ENCODE data around the gene DAAM2.

DNA sequence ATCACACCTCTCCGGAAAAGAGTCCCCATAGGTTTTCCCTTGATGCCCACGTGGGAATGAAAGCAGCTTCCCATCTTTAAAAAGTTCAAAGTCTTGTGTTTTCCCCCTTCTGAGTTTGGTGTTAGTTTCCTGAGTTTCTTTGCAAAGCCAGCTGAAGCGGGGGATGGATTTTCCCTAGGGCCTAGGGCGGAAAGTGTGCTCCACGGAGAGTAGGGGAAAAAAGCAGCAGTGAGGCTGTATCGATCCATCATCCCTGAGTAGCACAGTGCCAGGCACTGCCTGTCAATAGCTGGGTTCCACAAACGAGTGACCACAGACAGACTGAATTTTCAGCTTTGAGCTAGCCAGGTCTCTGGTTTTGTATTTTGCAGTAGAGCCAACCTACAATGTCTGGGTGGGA lies 1.3 kb downstream of the DAAM2 start:
- TF ChIP-seq, protein P1, sequence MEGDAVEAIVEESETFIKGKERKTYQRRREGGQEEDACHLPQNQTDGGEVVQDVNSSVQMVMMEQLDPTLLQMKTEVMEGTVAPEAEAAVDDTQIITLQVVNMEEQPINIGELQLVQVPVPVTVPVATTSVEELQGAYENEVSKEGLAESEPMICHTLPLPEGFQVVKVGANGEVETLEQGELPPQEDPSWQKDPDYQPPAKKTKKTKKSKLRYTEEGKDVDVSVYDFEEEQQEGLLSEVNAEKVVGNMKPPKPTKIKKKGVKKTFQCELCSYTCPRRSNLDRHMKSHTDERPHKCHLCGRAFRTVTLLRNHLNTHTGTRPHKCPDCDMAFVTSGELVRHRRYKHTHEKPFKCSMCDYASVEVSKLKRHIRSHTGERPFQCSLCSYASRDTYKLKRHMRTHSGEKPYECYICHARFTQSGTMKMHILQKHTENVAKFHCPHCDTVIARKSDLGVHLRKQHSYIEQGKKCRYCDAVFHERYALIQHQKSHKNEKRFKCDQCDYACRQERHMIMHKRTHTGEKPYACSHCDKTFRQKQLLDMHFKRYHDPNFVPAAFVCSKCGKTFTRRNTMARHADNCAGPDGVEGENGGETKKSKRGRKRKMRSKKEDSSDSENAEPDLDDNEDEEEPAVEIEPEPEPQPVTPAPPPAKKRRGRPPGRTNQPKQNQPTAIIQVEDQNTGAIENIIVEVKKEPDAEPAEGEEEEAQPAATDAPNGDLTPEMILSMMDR (IDR thresholded peaks at IDR 0.05; ENCODE audit: low read depth, low read length, missing input control): no peak
- TF ChIP-seq, protein P2, sequence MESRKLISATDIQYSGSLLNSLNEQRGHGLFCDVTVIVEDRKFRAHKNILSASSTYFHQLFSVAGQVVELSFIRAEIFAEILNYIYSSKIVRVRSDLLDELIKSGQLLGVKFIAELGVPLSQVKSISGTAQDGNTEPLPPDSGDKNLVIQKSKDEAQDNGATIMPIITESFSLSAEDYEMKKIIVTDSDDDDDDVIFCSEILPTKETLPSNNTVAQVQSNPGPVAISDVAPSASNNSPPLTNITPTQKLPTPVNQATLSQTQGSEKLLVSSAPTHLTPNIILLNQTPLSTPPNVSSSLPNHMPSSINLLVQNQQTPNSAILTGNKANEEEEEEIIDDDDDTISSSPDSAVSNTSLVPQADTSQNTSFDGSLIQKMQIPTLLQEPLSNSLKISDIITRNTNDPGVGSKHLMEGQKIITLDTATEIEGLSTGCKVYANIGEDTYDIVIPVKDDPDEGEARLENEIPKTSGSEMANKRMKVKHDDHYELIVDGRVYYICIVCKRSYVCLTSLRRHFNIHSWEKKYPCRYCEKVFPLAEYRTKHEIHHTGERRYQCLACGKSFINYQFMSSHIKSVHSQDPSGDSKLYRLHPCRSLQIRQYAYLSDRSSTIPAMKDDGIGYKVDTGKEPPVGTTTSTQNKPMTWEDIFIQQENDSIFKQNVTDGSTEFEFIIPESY (IDR thresholded peaks at IDR 0.05): no peak
- TF ChIP-seq, protein P3, sequence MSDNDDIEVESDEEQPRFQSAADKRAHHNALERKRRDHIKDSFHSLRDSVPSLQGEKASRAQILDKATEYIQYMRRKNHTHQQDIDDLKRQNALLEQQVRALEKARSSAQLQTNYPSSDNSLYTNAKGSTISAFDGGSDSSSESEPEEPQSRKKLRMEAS (IDR thresholded peaks at IDR 0.05): no peak
- TF ChIP-seq GABPA (IDR thresholded peaks at IDR 0.05 in 1 of 2, conservative IDR thresholded peaks at IDR 0.05 in 1 of 2) (no peak), EGR1 (IDR thresholded peaks at IDR 0.05; ENCODE audit: low read depth in 2 of 2) (no peak), JUND (IDR thresholded peaks at IDR 0.05) (no peak), SP1 (IDR thresholded peaks at IDR 0.05) (no peak), FOXA2 (IDR thresholded peaks at IDR 0.05) (no peak), TAF1 (conservative IDR thresholded peaks at IDR 0.05) (no peak), YY1 (IDR thresholded peaks at IDR 0.05) (no peak), FOXA1 (IDR thresholded peaks at IDR 0.05) (no peak), RAD21 (IDR thresholded peaks at IDR 0.05) (no peak), RXRA (IDR thresholded peaks at IDR 0.05) (no peak)
- TF ChIP-seq, protein P4, sequence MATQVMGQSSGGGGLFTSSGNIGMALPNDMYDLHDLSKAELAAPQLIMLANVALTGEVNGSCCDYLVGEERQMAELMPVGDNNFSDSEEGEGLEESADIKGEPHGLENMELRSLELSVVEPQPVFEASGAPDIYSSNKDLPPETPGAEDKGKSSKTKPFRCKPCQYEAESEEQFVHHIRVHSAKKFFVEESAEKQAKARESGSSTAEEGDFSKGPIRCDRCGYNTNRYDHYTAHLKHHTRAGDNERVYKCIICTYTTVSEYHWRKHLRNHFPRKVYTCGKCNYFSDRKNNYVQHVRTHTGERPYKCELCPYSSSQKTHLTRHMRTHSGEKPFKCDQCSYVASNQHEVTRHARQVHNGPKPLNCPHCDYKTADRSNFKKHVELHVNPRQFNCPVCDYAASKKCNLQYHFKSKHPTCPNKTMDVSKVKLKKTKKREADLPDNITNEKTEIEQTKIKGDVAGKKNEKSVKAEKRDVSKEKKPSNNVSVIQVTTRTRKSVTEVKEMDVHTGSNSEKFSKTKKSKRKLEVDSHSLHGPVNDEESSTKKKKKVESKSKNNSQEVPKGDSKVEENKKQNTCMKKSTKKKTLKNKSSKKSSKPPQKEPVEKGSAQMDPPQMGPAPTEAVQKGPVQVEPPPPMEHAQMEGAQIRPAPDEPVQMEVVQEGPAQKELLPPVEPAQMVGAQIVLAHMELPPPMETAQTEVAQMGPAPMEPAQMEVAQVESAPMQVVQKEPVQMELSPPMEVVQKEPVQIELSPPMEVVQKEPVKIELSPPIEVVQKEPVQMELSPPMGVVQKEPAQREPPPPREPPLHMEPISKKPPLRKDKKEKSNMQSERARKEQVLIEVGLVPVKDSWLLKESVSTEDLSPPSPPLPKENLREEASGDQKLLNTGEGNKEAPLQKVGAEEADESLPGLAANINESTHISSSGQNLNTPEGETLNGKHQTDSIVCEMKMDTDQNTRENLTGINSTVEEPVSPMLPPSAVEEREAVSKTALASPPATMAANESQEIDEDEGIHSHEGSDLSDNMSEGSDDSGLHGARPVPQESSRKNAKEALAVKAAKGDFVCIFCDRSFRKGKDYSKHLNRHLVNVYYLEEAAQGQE (IDR thresholded peaks at IDR 0.05): no peak

Measured in liver (tissue), 3 donors.